CMK (cell line): ENCODE results near the gene CLASP2.
"Not testable (repeated sequence)": the region's sequence is repeated elsewhere in the genome, so short reads cannot be mapped to it uniquely, and the experiment has no call there.

ENCODE experiments used
- DNase-seq: peaks from one replicate; pipeline ENCODE4 v3.0.0-alpha.2; 2010; ENCODE audit warnings: low read depth

CLASP2 gene

DNA sequence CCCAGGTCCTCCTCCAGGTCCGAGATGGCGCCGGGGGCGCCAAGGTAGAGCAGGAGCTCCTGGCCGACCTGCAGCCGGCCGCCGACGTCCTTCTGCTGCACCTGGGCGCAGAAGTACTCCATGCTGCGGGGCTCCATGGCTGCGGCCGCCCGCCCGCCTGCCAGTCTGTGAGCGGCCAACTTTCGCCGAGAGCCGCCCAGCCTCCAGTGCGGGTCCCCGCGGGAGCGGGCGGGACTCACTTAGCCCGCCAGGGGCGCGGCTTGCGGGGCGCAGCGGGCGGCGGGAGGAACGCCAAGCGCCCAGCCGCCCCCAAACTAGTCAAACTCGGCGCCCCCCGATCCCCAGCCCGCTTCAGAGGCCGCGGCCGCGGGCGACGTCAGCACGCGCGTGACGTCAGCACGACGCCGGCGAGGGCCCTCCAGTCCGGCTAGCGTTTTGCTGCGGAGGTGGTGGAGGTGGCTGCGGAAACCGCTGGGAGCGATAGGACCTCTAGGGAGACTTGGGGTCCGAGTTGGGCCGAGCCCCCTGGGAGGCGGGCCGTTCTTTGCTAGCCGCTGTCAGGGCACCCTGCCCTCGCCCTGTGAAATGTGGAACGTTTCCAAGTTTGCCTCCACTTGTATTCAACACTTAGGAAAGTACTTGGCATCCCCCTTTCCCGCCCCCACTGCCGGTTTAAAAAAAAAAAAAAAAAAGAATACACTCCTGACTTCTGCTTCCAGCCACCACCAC lies at the start of gene CLASP2:
Gene CLASP2 (minus strand): TSS at position 389 of the 729 bp plus-strand sequence. CDS start 252 bp downstream, at position 137.
- peak; percentile 61 for DNase-seq

- DNase-seq, result no peak
Observed at GRCh38 chr3:33758864-33759263, 40.8 kb upstream of the CLASP2 start.

DNA sequence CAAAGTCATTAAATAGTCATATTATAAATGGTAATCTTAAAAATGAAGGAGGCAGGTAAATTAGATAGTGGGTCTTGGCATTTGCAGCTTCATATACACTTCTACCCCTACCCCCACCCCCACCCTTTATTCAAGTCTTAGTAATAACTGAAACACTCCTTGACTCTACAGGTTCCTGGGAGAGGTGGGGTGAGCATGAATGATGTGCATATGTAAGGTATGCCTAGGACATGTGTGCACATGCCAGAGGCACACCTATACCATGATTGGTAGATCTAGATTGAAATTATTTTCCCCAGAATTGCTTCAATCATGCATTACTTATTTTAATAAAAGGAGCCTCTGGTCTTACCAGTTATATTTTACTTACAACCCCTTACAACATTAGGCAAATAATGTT lies 40.2 kb upstream of the CLASP2 start:
- no peak for DNase-seq

DNA sequence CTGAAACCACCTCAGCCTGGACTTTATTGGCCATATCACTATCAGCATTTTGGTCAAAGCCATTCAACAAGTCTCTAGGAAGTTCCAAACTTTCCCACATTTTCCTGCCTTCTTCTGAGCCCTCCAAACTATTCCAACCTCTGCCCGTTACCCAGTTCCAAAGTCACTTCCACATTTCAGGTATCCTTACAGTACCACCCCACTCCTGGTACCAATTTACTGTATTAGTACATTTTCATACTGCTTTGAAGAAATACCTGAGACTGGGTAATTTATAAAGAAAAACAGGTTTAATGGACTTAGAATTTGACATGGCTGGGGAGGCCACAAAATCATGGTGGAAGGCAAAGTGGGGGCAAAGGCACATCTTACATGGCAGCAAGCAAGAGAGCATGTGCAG lies 36.3 kb upstream of the CLASP2 start:
- not testable (repeated sequence) for DNase-seq

DNA sequence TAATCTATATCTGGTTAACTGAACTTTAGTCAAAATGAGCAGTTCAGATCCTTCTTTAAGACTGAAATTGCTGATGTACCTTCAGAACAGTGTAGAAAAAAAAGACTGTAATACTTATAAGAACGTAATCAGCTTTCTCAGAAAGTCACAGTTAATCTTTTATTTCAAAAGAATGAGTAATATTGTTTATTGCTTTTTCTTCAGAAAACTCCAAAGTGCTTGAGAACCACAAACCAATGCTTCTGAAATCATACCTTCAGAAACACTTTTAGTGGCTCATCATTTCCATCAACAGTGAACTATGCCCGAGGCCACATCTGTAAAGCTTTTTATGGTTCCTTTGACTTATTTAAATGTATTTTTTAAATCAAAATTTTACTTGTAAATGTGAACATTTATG lies 33.3 kb upstream of the CLASP2 start:
- DNase-seq, result no peak

- no peak for DNase-seq
Observed at GRCh38 chr3:33750211-33750548, 32.1 kb upstream of the CLASP2 start.

DNA sequence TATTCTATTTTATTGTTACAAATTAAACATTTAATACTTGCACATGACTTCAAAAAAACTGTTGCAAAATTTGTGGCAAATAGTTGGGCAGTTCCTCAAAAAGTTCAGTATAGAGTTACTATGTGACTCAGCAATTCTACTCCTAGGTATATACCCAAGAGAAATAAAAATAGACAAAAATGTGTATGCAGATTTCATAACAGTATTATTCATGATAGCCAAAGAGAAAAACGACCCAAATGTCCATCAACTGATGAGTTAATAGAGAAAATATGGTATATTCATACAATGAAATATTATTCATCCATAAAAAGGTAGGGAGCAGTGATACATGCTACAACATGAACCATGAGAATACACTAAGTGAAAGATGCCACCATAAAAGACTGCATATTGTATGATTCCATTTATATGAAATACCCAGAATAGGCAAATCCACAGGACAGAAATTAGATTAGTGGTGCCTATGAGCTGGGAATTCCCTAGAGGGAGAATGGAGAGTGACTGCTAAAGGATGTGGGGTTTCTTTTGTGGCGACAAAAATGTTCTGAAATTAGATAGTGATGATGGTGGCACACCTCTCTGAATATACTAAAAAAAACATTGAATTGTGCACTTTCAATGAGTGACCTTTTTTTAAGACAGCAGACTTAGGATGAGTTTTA lies 31.6 kb upstream of the CLASP2 start:
- no peak for DNase-seq

DNA sequence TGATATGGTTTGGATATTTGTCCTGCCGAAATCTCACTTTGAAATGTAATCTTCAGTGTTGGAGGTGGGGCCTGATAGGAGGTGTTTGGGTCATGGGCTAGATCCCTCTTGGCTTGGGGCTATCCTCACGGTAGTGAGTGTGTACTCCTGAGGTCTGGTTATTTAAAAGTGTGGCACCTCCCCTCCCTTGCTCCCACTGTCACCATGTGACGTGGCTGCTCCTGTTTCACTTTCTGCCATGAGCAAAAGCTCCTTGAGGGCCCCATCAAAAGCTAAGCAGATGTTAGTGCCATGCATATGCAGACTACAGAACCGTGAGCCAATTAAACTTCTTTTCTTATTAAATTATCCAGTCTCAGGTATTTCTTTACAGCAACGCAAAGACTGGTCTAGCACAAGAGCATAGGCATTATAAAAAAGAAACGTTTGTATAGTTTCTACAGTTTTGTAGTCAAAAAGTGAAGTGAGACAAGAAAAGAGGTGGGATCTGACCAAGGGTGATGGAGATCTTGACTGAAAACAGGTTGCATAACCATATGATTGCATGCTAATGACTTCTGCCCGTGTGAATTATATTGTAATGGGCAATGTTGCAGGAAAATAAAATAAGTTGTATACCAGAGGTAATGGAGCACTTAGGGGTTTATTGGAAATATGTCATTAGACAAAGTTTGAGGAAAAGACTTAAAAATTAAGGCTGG lies 28.5 kb upstream of the CLASP2 start:
- DNase-seq, result no peak

DNA sequence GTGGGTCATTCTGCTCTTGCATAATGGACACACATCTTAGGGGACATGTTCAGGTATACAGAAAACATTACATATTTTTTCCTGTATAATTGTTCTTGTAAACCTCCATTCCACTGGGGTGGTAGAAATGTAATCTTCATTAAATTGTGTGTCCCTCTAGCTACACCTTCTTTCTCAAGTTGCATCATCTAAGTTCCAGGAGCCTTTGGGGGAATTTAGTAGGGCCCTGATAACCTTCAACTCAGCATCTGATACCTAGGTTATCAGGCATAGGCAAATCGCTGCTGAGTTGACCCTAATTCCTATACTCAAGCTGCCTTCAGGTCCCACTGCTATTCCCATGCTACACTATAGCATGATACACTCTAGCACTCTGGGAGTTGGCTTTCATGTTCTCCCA lies 19.1 kb upstream of the CLASP2 start:
- DNase-seq, result no peak

- no peak for DNase-seq
Observed at GRCh38 chr3:33732394-33732793, 14.3 kb upstream of the CLASP2 start.

- no peak for DNase-seq
Observed at GRCh38 chr3:33729993-33730392, 11.9 kb upstream of the CLASP2 start.

GRCh38 chr3:33724256-33724655 lies 6.2 kb upstream of the CLASP2 start:
- DNase-seq, result no peak

DNA sequence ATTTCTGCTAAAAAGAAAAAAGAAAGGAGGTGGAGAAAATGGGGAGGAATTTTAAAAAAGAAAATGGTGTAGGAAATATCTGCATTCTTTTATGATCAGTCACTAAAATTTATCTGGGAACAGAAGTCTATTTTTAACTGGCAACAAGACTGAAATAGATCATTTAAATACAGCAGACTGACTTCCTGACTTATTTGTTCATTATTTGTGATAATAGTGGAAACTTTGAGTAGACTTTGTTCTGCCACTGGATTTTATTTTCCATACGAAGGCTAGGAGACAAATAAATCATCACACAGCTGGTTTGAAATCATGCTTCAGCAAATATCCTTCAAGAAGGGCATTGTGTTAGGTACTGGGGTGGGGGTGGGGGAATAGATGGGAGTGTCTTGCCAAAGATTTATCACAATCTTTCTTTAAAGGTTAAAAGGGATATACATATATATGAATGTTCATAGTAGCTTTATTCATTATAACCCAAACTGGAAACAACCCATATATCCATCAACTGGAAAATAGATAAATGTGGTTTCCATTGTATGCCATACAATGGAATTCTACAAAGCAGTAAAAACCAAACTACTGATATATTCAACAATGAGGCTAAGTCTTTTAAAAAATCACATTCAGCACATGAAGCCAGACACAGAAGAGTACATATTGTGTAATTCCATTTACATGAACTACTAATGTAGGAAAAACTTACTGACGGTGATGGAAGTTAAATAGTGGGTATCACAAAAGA lies 4.7 kb upstream of the CLASP2 start:
- no peak for DNase-seq

GRCh38 chr3:33722191-33722590 lies 4.1 kb upstream of the CLASP2 start:
- DNase-seq, result no peak

GRCh38 chr3:33718595-33718907 lies 497 bp upstream of the CLASP2 start:
- no peak for DNase-seq

DNA sequence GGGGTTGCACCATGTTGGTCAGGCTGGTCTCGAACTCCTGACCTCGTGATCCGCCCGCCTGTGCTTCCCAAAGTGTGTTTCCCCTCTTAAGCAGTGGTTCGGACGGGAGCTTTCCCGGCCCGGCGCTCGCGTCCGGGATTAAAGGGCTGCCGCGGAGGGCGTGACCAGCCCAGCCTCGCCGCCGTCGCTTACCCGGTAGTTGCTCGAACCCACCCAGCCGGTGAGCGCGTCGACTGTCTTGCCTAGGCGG lies 513 bp downstream of the CLASP2 start:
- DNase-seq, result peak; percentile 40

GRCh38 chr3:33716227-33716626 lies 1.8 kb downstream of the CLASP2 start:
- no peak for DNase-seq

GRCh38 chr3:33711100-33711499 lies 7.0 kb downstream of the CLASP2 start:
- no peak for DNase-seq

DNA sequence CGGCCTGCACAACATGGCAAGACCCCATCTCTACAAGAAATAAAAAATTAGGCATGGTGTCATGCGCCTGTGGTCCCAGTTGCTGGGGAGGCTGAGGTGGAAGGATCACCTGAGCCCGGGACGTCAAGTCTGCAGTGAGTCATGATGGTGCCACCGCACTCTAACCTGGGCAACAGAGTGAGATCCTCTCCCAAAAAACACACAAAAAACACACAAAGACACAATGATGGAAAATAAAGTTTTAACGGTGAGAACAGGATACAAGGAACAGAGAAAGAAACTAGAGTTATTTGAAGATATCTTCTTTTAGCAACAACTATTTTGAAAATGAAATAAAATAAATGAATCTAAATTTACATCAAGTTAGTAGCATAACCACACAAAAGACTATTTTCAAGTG lies 12.0 kb downstream of the CLASP2 start:
- no peak for DNase-seq

DNA sequence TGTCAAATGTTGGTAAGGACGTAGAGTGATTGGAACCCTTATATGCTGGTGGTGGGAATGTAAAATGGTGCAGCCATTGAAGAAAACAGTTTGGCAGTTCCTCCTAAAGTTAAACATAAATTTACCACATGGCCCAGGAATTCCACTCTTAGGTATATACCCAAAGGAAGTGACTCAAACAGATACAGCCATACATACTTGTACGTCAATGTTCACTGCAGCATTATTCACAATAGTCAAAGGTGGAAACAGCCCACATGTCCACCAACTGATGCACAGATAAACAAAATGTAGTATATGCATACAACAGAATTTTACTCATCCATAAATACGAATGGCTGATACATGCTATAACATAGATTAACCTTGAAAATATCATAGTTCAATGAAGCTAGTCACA lies 13.2 kb downstream of the CLASP2 start:
- DNase-seq, result no peak

GRCh38 chr3:33699275-33699674 lies 18.8 kb downstream of the CLASP2 start:
- DNase-seq, result no peak

DNA sequence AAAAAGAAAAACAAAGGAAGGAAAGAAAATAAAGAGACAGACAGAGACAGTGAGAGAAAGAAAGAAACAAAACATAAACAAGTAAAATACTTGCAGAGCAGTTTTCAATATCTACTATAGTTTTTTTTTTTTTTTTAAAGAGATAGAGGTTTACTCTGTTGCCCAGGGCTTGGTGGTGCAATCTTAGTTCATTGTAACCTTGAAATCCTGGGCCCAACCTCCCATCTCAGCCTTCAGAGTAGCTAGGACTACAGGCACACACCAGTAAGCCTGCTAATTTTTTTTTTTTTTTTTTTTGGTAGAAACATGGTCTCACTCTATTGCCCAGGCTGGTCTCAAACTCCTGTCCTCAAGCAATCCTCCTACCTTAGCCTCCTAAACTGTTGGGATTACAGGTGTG lies 23.1 kb downstream of the CLASP2 start:
- DNase-seq, result no peak

DNA sequence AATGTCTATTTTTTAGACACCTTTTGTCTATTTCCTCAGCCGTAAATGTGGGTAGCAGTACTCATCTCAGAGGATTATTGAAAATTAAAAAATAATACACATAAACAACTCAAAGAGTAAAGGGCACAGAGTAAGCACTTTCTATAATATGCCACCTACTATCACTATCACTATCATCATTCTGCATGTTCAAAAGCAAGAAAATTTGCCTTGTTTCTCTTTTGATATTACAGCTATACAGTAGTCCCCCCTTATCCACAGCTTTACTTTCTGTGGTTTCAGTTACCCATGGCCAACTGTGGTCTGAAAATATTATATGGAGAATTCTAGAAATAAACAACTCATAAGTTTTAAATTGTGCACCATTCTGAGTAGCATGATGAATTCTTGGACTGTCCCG lies 27.7 kb downstream of the CLASP2 start:
- no peak for DNase-seq
